ENCODE data around the gene IWS1.
"Not testable (repeated sequence)": the region's sequence is repeated elsewhere in the genome, so short reads cannot be mapped to it uniquely, and the experiment has no call there.

Gene IWS1

DNA sequence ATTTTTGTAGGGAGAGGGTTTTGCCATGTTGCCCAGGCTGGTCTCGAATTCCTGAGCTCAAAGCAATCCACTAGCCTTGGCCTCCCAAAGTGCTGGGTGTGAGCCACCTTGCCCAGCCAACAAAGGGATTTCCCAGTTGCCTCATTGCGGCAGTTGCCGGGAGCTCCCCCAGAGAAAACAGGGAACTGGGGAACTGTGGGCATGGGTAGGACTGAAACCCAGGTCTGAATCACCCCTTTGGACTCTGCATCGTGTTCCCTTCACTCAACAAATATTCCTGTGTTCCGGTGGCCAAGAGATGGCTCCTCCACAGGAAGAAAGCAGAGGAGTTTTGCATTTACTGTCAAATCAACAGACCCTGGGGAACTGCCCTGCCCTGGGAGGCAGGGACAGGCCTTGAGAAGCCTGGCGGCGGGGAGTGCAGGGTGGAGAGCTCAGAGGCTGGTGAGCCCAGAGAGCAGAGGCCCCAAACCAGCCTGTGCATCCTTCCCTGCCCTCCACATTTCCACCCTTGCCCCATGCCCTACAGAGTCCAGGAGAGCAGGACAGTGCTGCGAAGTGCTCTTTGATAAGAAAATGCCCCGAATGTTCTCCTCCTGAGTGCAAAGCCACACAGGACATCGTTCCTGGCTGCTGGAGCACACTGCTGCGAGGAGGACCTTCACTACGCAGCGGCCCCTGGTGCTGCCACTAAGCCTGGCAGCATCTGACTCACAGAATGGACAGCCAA, 34.1 kb upstream of the IWS1 start:
- DNase-seq: no peak

DNA sequence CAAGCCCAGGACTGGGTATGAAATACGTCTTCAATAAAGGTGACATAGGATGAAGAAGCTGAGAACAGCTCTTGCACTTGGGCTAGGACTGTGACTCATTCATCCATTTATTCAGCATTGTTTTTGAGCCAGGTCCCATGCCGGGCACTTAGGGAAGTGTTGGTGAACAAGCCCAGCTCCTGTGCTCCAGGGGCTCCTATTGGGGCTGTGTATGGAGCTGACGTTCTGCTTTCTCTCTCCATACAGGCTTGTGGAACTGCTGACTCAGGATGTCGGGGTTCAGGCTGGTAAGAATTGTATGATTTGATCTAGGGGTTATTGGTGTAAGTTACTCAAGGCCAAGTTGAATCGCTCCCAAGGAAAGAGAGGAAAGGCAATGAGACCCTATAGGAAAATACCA, 33.2 kb upstream of the IWS1 start:
- no peak for DNase-seq

DNA sequence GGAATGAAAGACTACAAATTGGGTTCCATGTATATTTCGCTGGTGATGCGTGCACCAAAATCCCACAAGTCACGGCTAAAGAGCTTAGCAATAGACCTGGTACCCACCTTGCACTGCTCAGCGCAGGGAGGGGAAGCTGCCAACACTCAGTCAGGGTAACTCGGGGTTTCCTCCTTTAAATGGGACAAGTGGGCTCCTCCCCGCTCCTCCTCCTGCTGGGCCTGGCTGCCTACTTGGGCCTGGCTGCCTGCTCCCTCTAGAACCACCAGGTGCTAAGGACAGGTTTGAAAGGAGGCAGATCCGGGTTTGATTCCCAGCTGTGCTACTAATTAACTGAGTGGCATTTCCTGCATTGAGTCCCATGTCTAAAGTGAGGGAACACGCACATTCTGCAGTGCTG, 32.6 kb upstream of the IWS1 start:
- no peak for DNase-seq

DNA sequence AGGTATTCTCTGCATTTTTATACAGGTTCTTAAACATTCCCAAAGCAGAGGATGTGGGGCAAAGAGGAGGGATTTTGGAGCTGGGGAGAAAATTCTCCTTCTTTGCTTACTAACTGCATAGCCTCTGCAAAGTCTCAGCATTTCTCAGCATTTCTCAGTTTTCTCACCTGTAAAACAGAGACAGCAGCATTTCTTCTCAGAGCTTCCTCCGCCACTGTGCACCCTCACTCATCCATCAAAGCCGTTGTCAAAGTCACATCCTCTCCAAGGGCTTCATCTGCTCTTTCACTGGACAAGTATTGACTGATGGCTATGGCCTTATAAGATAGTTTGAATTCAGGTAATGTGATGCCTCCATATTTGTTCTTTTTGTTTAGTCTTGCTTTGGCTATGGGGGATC, 26.6 kb upstream of the IWS1 start:
- DNase-seq: no peak

DNA sequence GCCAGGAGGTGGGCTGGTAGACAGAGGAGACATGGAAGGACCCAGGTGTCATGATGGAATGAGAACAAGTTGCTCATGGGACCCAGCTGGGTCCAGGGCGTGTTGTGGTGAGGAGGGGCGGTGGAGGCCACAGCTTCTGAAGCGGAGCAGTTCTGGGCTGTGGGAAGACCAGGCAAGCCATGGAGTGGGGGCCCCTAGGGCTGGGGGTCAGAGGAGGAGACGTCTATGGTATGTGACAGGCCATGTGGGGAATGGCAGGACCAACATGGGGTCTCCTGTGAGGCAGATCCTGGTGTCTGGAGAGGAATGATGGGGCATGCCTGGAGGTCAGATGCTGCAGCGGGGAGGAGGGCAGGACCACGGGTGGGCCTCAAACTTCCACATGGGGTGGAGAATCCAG, 26.0 kb upstream of the IWS1 start:
- no peak for DNase-seq

GRCh38 chr2:127551221-127551930, 25.1 kb upstream of the IWS1 start:
- DNase-seq: no peak

DNA sequence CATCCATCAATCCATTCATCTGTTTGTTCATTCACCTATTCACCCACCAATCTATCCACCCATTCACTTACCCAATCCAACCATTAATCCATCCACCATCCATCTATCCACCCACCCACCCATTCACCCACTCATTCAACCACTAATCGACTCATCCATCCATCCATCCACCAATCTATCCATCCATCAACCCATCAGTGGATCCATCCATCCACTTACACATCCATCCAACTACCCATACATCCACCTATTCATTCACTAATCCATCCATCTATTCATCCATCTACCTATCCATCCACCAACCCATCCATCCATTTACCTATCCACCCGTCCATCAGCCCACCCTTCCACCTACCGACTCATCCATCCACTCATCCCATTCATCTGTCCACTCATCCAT, 20.5 kb upstream of the IWS1 start:
- no peak for DNase-seq

DNA sequence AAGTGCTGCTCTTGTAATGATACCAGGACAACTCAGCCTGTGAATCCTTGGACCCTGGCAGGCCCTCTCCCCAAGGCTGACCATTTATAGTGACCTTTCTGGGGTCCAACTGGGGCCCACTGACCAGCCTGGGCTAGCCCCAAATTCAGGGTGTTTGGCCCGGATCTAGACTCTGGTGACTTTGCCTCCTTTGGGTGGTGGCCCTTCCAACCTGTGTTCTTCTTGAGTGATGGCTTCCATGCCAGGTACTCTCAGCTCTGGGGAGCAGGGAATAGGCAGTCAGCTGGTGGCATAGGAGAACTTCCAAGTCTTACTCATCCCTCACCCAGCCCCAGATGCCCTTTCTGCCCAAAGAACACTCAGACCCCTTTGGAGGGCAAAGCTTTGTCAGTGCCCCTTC, 19.5 kb upstream of the IWS1 start:
- DNase-seq: no peak

GRCh38 chr2:127545189-127545588, 18.9 kb upstream of the IWS1 start:
- no peak for DNase-seq

GRCh38 chr2:127543013-127543501, 16.8 kb upstream of the IWS1 start:
- DNase-seq: not testable (repeated sequence)

DNA sequence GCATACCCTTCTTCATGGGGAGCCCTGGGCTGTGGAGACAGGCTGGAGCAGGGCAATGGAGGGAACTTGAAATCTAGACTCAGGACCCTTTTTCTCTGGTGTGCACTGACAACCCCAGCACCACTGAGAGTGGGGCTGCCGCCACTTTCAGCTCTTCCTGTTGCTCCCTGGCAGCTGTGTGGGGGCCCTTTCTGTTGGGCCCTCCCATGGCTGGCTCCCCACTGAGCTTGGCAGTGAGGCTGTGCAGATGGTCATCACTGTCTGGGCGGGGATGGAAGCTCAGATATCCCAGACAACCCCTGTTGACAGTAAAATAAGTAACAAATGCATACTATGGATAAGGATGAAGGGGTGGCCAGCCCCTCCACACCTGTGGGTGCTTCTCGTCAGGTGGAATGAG, 15.9 kb upstream of the IWS1 start:
- DNase-seq: no peak

GRCh38 chr2:127541809-127542208, 15.5 kb upstream of the IWS1 start:
- no peak for DNase-seq

DNA sequence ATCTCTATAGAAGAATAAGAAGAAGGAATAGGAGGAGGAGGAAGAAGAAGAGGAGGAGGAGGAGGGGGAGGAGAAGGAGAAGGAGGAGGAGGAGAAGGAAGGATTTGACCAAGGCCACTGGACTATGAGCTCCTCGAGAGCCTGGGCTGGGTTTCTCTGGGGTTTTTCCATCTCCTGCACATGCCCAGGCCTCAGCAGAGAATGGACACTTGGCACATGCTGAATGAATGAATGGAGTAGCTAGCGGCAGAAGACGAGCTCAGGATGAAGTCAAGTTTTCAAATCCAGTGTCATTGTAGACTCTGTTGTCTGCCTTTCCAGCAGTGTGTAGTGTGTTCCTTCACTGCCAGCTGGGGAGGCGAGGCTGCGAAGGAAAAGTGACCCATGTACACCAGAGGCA, 11.4 kb upstream of the IWS1 start:
- no peak for DNase-seq

DNA sequence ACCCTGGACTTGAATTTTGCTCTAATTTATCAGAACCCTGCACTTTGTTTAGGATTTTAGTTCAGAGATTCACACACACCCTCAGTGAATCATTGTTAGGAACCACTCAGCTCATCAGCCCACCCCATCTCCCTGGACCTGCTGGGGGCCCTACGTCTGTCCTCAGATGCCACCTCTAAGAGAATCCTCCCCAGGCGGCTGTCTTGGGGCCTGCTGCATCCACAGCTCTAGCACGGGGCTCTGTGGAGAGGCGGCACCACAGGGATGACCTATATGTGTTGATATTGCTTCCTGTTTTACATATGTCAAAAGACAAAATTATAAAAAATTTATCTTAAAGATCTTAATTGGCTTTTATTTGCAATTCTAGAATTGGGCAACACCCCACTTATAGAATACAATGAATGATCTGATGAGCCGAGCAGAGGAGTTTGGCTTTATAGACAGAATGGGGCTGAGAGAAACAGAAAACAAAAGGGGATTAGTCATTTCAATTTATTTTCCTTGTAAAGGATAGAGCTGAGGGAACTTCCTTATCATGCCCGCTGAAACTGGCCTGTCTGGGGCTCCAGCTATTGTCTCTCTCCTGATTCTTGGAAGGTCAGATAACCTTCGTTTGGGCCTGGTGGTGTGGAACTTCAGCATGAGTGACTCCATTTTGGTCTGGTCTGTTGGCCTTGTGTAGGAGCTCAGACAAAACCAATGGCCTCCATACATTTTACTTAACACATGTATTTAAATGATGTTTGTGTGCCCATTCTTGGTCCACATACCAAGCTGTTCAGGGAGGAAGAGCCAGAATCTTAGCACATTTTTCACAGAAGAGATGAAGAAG, 10.6 kb upstream of the IWS1 start:
- DNase-seq: no peak

DNA sequence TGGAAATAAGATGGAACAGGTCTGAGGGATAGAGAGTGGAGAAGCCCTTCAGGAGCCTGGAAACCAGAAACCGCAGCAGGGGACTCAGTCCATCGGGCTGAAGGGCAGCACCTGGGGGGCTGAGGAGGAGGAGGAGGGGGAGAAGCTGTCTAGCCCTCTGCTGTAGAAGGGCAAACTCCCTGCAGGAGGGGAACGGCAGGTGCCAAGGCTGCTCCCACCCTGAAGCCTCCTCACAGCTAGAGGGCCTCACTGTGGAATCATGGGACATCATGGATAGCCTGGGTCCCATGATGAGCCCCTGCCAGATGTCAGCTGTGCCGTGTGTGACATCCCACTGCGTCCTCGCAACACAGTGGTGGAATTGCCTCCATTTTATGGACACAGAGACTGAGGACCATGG, 9.6 kb upstream of the IWS1 start:
- DNase-seq: no peak

DNA sequence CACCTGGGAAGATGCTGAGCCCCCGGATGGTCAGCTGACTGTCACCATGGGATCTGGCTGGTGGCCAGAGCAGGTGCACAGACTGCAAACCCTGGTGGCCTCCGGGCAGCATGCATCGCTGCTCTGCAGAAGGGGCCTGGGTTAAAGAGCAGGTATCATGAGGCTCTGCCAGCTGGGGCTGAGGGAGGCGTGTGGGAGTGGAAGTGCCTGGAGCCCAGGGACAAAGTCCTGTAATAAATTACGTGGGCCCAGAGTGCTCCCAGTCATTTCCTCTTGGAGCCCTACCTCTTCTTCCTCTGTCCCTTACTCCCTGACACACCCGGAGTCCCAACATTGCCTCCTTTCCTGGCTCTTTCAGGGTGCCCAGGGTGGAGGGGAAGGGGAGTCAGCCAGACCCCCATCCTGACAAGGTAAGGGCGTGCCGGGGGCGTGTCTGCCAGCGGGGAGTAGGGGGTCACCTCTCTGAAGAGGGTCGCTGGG, 9.2 kb upstream of the IWS1 start, which contains the start of gene MYO7B:
MYO7B (plus strand) TSS at position 262 of the 480 bp plus-strand sequence. CDS start 24,040 bp downstream, outside the sequence.
- DNase-seq: no peak

GRCh38 chr2:127532296-127532695, 6.0 kb upstream of the IWS1 start:
- DNase-seq: no peak

DNA sequence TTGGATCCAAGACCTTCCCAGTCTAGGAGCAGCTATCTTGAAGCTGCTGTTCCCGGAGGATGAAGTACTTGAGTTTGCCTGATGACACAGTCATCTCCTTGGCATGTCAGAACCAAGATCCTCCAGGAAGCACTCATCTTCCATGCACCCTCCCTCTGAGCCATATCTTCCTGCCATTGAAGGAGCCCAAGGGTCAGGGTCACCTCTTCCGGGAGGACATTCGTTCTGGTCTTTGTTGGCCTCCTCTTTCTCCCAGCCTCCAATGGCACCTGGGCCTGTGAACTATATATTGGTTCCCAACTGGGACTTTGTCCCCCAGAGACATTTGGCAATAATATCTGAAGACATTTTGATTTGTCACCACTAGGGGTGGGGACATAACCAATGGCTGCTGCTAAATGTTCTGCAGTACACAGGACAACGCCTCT, 4.9 kb upstream of the IWS1 start:
- no peak for DNase-seq

GRCh38 chr2:127530245-127531140, 4.2 kb upstream of the IWS1 start:
- no peak for DNase-seq

DNA sequence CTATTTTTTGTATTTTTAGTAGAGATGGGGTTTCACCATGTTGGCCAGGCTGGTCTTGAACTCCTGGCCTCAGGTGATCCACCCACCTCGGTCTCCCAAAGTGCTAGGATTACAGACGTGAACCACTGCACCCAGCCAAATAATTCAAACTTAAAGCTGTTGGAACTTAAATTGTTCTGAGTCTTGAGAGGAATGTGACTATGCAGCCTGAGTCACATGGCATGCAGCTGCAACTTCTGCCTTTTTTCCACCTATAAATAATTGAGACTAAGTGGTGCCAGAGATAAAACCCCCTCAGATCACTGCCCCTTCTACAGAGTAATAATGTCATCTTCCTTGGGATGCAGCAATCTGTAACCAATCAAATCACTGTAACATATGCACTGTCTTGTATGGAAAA, 3.1 kb upstream of the IWS1 start:
- not testable (repeated sequence) for DNase-seq

GRCh38 chr2:127528487-127528886, 2.2 kb upstream of the IWS1 start:
- DNase-seq: no peak

All from NCI-H2107 (cell line).